ENCODE measurements around the gene AOPEP. TPM values are rescaled to one million over a fixed set of nuclear protein-coding genes. Genes with fewer than 3 reads are reported as not detected.
A peak's percentile ranks its signal among the peaks of the same experiment; 100 is the strongest.

AOPEP gene
- total and polyA plus RNA-seq, 2 of the 13 experiments (the other 11 are each of a cell fraction or from before 2014, with no cell fraction given), result 22.2 to 41.6 TPM

DNA sequence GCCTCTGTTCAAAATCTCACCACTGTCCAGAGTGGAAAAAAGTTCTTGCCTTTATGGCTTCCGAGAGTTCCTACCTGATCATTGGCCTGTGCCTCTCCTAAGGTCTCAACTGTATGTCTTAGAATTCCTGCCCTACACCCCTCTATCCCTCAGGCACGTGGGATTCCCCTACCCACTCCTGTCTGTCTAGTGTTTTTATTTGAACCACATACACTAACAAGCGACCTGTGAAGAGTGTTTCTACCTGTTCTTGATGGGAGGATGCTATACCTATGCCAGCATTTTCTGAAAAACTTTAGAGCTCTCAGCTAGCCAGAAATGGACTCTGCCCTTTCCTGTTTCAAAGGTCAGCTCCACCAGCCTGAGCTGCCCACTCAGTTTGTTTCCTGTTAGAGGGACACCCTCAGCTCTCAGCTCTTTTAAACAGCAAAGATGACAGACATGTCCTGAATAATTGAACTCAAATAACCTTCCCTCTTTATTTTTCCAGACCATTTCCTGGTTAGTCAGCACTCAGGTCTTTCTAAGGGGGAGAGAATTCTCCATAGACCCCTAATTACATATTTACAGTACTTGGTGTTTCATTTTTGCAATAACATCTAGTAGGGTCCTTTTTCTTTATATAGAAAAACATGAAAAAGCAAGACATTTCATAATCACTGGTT lies 214.8 kb downstream of the AOPEP start (continued):
- TF ChIP-seq, protein P1, sequence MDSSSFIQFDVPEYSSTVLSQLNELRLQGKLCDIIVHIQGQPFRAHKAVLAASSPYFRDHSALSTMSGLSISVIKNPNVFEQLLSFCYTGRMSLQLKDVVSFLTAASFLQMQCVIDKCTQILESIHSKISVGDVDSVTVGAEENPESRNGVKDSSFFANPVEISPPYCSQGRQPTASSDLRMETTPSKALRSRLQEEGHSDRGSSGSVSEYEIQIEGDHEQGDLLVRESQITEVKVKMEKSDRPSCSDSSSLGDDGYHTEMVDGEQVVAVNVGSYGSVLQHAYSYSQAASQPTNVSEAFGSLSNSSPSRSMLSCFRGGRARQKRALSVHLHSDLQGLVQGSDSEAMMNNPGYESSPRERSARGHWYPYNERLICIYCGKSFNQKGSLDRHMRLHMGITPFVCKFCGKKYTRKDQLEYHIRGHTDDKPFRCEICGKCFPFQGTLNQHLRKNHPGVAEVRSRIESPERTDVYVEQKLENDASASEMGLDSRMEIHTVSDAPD (CRISPR knock-in tag; IDR thresholded peaks at IDR 0.05), result no peak
- TF ChIP-seq, protein P2, sequence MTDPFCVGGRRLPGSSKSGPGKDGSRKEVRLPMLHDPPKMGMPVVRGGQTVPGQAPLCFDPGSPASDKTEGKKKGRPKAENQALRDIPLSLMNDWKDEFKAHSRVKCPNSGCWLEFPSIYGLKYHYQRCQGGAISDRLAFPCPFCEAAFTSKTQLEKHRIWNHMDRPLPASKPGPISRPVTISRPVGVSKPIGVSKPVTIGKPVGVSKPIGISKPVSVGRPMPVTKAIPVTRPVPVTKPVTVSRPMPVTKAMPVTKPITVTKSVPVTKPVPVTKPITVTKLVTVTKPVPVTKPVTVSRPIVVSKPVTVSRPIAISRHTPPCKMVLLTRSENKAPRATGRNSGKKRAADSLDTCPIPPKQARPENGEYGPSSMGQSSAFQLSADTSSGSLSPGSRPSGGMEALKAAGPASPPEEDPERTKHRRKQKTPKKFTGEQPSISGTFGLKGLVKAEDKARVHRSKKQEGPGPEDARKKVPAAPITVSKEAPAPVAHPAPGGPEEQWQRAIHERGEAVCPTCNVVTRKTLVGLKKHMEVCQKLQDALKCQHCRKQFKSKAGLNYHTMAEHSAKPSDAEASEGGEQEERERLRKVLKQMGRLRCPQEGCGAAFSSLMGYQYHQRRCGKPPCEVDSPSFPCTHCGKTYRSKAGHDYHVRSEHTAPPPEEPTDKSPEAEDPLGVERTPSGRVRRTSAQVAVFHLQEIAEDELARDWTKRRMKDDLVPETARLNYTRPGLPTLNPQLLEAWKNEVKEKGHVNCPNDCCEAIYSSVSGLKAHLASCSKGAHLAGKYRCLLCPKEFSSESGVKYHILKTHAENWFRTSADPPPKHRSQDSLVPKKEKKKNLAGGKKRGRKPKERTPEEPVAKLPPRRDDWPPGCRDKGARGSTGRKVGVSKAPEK (CRISPR knock-in tag; IDR thresholded peaks at IDR 0.05; ENCODE audit: borderline replicate concordance), result no peak
- TF ChIP-seq TBL1XR1 (IDR thresholded peaks at IDR 0.05; ENCODE audit: borderline replicate concordance, low read length, partially characterized antibody), result no peak
- no peak for TF ChIP-seq ARNTL (CRISPR knock-in tag; IDR thresholded peaks at IDR 0.05)
- TF ChIP-seq SP2 (CRISPR knock-in tag; IDR thresholded peaks at IDR 0.05), result no peak
- peak; percentile 74; the same call in 1 of the 2 replicates for TF ChIP-seq FOXO1 (CRISPR knock-in tag; IDR thresholded peaks at IDR 0.05)
- TF ChIP-seq ZC3H4 (CRISPR knock-in tag; IDR thresholded peaks at IDR 0.05; ENCODE audit: borderline replicate concordance), result no peak
- no peak for TF ChIP-seq SPEN (CRISPR knock-in tag; IDR thresholded peaks at IDR 0.05; ENCODE audit: low read depth)
- peak; percentile 74 for TF ChIP-seq ZMYM4 (CRISPR knock-in tag; IDR thresholded peaks at IDR 0.05)
- TF ChIP-seq ZNF331 (CRISPR knock-in tag; IDR thresholded peaks at IDR 0.05), result peak; percentile 43; the same call in 1 of the 2 replicates
- no peak for TF ChIP-seq HHEX (CRISPR knock-in tag; IDR thresholded peaks at IDR 0.05)
- TF ChIP-seq, protein P3, sequence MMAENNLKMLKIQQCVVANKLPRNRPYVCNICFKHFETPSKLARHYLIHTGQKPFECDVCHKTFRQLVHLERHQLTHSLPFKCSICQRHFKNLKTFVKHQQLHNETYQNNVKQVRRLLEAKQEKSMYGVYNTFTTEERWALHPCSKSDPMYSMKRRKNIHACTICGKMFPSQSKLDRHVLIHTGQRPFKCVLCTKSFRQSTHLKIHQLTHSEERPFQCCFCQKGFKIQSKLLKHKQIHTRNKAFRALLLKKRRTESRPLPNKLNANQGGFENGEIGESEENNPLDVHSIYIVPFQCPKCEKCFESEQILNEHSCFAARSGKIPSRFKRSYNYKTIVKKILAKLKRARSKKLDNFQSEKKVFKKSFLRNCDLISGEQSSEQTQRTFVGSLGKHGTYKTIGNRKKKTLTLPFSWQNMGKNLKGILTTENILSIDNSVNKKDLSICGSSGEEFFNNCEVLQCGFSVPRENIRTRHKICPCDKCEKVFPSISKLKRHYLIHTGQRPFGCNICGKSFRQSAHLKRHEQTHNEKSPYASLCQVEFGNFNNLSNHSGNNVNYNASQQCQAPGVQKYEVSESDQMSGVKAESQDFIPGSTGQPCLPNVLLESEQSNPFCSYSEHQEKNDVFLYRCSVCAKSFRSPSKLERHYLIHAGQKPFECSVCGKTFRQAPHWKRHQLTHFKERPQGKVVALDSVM (CRISPR knock-in tag; IDR thresholded peaks at IDR 0.05), result no peak
- no peak for TF ChIP-seq JUNB (CRISPR knock-in tag; IDR thresholded peaks at IDR 0.05; ENCODE audit: borderline replicate concordance)
- TF ChIP-seq EP300 (IDR thresholded peaks at IDR 0.05; ENCODE audit: low read depth in 2 of 2, low read length in 2 of 2), result peak in 1 of 2 experiments; percentile 88; a peak in 2 of 4 replicates
- peak; percentile 63; the same call in 1 of the 2 replicates for TF ChIP-seq EP300 (CRISPR knock-in tag; IDR thresholded peaks at IDR 0.05; ENCODE audit: borderline replicate concordance)
- TF ChIP-seq ZNF607 (CRISPR knock-in tag; IDR thresholded peaks at IDR 0.05; ENCODE audit: borderline replicate concordance), result no peak
- peak; percentile 53; the same call in 1 of the 2 replicates for TF ChIP-seq JUN (CRISPR knock-in tag; IDR thresholded peaks at IDR 0.05)
- TF ChIP-seq, protein P4, sequence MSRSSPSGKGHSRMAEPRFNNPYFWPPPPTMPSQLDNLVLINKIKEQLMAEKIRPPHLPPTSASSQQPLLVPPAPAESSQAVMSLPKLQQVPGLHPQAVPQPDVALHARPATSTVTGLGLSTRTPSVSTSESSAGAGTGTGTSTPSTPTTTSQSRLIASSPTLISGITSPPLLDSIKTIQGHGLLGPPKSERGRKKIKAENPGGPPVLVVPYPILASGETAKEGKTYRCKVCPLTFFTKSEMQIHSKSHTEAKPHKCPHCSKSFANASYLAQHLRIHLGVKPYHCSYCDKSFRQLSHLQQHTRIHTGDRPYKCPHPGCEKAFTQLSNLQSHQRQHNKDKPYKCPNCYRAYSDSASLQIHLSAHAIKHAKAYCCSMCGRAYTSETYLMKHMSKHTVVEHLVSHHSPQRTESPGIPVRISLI (CRISPR knock-in tag; IDR thresholded peaks at IDR 0.05; ENCODE audit: borderline replicate concordance), result peak; percentile 75; the same call in 1 of the 2 replicates
- TF ChIP-seq ZNF781 (CRISPR knock-in tag; IDR thresholded peaks at IDR 0.05; ENCODE audit: borderline replicate concordance, not compliant biosample characterization), result peak; percentile 30
- TF ChIP-seq HOXA9 (CRISPR knock-in tag; IDR thresholded peaks at IDR 0.05; ENCODE audit: borderline replicate concordance), result no peak
